ENCODE results near the gene PCLAF. TPM values are rescaled to one million over a fixed set of nuclear protein-coding genes. Genes with fewer than 3 reads are reported as not detected.
"Not testable (repeated sequence)": the region's sequence is repeated elsewhere in the genome, so short reads cannot be mapped to it uniquely, and the experiment has no call there.

PCLAF gene
- total and polyA plus RNA-seq, 2 donors from 2014 or later, result 1.3 to 1.5 TPM

GRCh38 chr15:64348455-64348854, 32.8 kb downstream of the PCLAF start:
- Histone ChIP-seq H3K4me3 (ENCODE audit: low read length in 3 of 3) (no peak overlapping the region), H3K27ac (ENCODE audit: low read depth in 2 of 2, low read length in 2 of 2) (no peak overlapping the region), H3K4me1 (ENCODE audit: control insufficient read depth in 2 of 3, insufficient read depth in 2 of 3, low read depth in 1 of 3, low read length in 3 of 3) (peaks cover 0 to 9% (median 0%) of the 10 kb centered on the region in 3 donors), H3K9ac (ENCODE audit: low read length in 3 of 3) (no peak overlapping the region), H3K36me3 (ENCODE audit: control insufficient read depth in 2 of 3, insufficient read depth in 3 of 3, low read length in 3 of 3) (no peaks in the 10 kb centered on the region), H3K9me3 (ENCODE audit: control insufficient read depth in 2 of 3, insufficient read depth in 1 of 3, low read length in 3 of 3) (no peaks in the 10 kb centered on the region), H3K27me3 (ENCODE audit: control insufficient read depth, insufficient read depth, low read length) (no peaks in the 10 kb centered on the region)
- TF ChIP-seq CTCF (IDR thresholded peaks at IDR 0.05; ENCODE audit: borderline replicate concordance, extremely low read depth, insufficient read depth), result no peak
- FAIRE-seq (no peak), DNase-seq (no peak)
- intact Hi-C loops (cut with DNase I), result no loop called here

DNA sequence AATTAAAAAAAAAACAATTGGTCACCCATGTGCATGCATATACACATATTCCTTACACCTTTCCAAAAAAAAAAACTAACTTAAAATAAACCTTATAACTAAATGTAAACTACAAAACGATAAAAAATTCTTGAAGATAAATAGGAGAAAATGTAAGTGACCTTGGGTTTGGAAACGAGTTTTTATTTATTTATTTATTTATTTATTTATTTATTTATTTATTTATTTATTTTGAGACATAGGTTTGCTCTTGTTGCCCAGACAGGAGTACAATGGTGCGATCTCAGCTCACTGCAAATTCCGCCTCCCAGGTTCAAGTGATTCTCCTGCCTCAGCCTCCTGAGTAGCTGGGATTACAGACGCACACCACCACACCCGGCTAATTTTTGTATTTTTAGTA, 35.0 kb downstream of the PCLAF start:
- DNase-seq; H3K4me1 ChIP-seq (ENCODE audit: control insufficient read depth in 2 of 3, insufficient read depth in 2 of 3, low read depth in 1 of 3, low read length in 3 of 3); intact Hi-C loops (cut with DNase I); H3K27me3 ChIP-seq (ENCODE audit: control insufficient read depth, insufficient read depth, low read length); H3K9ac ChIP-seq (ENCODE audit: low read length in 3 of 3); H3K9me3 ChIP-seq (ENCODE audit: control insufficient read depth in 2 of 3, insufficient read depth in 1 of 3, low read length in 3 of 3); H3K4me3 ChIP-seq (ENCODE audit: low read length in 3 of 3); H3K27ac ChIP-seq (ENCODE audit: low read depth in 2 of 2, low read length in 2 of 2); H3K36me3 ChIP-seq (ENCODE audit: control insufficient read depth in 2 of 3, insufficient read depth in 3 of 3, low read length in 3 of 3): not testable (repeated sequence)
- FAIRE-seq, result peak; percentile 82

- Histone ChIP-seq H3K4me1 (ENCODE audit: control insufficient read depth in 2 of 3, insufficient read depth in 2 of 3, low read depth in 1 of 3, low read length in 3 of 3) (peaks cover 0 to 9% (median 0%) of the 10 kb centered on the region in 3 donors), H3K4me3 (ENCODE audit: low read length in 3 of 3) (no peak overlapping the region), H3K9ac (ENCODE audit: low read length in 3 of 3) (no peak overlapping the region), H3K27ac (ENCODE audit: low read depth in 2 of 2, low read length in 2 of 2) (no peak overlapping the region), H3K27me3 (ENCODE audit: control insufficient read depth, insufficient read depth, low read length) (no peaks in the 10 kb centered on the region), H3K36me3 (ENCODE audit: control insufficient read depth in 2 of 3, insufficient read depth in 3 of 3, low read length in 3 of 3) (no peaks in the 10 kb centered on the region), H3K9me3 (ENCODE audit: control insufficient read depth in 2 of 3, insufficient read depth in 1 of 3, low read length in 3 of 3) (no peaks in the 10 kb centered on the region)
- no peak for DNase-seq
- intact Hi-C loops (cut with DNase I), result no loop called here
- TF ChIP-seq CTCF (IDR thresholded peaks at IDR 0.05; ENCODE audit: borderline replicate concordance, extremely low read depth, insufficient read depth), result no peak
- no peak for FAIRE-seq
Observed at GRCh38 chr15:64344651-64345294, 36.5 kb downstream of the PCLAF start.

DNA sequence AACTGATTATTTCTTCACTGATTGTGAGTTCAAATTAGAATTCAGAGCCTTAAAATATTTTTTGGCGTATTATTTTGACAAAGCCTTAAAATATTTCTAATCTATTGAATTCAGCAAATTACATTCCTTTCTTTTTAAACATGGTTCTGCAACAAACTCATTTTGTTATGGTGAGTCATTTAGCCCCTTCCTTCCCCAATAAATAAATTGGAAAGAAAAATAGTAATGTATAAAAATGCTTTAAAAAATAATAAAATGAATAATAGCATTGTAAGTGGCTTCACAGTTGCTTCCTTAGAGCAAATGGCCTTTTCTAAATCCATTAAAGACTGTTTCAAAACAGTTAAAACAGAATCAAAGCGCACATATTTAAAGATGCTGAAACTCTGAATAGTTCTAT, 37.4 kb downstream of the PCLAF start:
- Histone ChIP-seq H3K4me3 (ENCODE audit: low read length in 3 of 3) (no peak overlapping the region), H3K27ac (ENCODE audit: low read depth in 2 of 2, low read length in 2 of 2) (no peak overlapping the region), H3K4me1 (ENCODE audit: control insufficient read depth in 2 of 3, insufficient read depth in 2 of 3, low read depth in 1 of 3, low read length in 3 of 3) (peaks cover 0 to 9% (median 0%) of the 10 kb centered on the region in 3 donors), H3K27me3 (ENCODE audit: control insufficient read depth, insufficient read depth, low read length) (no peaks in the 10 kb centered on the region), H3K9me3 (ENCODE audit: control insufficient read depth in 2 of 3, insufficient read depth in 1 of 3, low read length in 3 of 3) (no peaks in the 10 kb centered on the region), H3K9ac (ENCODE audit: low read length in 3 of 3) (no peak overlapping the region), H3K36me3 (ENCODE audit: control insufficient read depth in 2 of 3, insufficient read depth in 3 of 3, low read length in 3 of 3) (no peaks in the 10 kb centered on the region)
- TF ChIP-seq CTCF (IDR thresholded peaks at IDR 0.05; ENCODE audit: borderline replicate concordance, extremely low read depth, insufficient read depth), result no peak
- intact Hi-C loops (cut with DNase I), result no loop called here
- DNase-seq (no peak), FAIRE-seq (no peak)

Data from kidney (tissue), 14 donors.